AG09319 (cell line): ENCODE measurements around the gene RNU1-2.
"Not testable (repeated sequence)": the region's sequence is repeated elsewhere in the genome, so short reads cannot be mapped to it uniquely, and the experiment has no call there.

Experiments used
- DNase-seq: peaks from one replicate; pipeline ENCODE4 v3.0.0-alpha.2; 2010; ENCODE audit warnings: low read depth; ENCODE audit errors: extremely low read depth
- TF ChIP-seq, protein P1 (sequence below): IDR thresholded peaks from 2 replicates; pipeline ENCODE4 v1.5.1; 2011; ENCODE audit warnings: low read depth, mild to moderate bottlenecking, inconsistent platforms, low read length, moderate library complexity

The RNU1-2 gene

GRCh38 chr1:16938351-16939321, 42.9 kb downstream of the RNU1-2 start:
- no peak for DNase-seq

GRCh38 chr1:16939386-16940180, 43.8 kb downstream of the RNU1-2 start:
- not testable (repeated sequence) for DNase-seq

More at GRCh38 chr1:16938351-16939321, 42.9 kb downstream of the RNU1-2 start:
- TF ChIP-seq, protein P1, sequence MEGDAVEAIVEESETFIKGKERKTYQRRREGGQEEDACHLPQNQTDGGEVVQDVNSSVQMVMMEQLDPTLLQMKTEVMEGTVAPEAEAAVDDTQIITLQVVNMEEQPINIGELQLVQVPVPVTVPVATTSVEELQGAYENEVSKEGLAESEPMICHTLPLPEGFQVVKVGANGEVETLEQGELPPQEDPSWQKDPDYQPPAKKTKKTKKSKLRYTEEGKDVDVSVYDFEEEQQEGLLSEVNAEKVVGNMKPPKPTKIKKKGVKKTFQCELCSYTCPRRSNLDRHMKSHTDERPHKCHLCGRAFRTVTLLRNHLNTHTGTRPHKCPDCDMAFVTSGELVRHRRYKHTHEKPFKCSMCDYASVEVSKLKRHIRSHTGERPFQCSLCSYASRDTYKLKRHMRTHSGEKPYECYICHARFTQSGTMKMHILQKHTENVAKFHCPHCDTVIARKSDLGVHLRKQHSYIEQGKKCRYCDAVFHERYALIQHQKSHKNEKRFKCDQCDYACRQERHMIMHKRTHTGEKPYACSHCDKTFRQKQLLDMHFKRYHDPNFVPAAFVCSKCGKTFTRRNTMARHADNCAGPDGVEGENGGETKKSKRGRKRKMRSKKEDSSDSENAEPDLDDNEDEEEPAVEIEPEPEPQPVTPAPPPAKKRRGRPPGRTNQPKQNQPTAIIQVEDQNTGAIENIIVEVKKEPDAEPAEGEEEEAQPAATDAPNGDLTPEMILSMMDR: no peak

DNA sequence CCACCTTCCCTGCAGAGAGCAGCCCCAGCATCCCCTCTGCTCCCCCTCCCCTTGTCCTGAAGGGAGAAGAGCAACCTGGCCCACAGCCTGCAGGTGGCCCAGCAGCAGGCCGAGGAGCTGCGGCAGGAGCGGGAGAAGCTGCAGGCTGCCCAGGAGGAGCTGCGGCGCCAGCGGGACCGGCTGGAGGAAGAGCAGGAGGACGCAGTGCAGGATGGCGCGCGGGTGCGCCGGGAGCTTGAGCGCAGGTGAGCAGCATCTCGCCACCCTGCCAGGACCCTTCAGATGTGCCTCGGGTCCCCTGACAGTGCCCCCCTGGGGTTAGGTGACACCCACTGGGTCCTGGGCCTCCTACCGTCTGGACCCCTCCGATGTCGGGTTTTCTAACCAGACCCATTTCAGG, 48.3 kb downstream of the RNU1-2 start:
- TF ChIP-seq, protein P1: no peak
- no peak for DNase-seq

GRCh38 chr1:16945512-16945911, 49.7 kb downstream of the RNU1-2 start:
- not testable (repeated sequence) for DNase-seq
